ENCODE results near the gene GTSE1.

DNA sequence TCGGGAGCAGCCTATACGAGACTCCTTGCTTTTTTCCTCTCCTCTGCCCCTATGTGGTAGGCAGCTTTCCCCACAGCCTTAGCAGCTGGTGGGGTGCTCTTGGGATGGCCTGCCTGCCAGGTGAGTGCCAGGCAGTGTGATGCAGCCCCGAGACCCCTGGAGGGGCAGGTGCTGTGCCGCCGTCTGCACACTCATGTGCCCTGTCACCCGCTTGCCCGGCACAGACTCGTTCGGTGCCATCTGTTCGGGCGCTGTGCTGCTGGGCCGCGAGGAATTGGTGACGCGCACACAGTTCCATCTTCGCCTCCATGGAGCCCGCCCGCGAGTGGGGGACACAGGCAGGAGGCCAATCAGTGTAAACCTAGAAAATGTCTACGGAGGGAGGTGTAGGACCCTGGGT, 54.0 kb downstream of the GTSE1 start:
- TF ChIP-seq, protein P1, sequence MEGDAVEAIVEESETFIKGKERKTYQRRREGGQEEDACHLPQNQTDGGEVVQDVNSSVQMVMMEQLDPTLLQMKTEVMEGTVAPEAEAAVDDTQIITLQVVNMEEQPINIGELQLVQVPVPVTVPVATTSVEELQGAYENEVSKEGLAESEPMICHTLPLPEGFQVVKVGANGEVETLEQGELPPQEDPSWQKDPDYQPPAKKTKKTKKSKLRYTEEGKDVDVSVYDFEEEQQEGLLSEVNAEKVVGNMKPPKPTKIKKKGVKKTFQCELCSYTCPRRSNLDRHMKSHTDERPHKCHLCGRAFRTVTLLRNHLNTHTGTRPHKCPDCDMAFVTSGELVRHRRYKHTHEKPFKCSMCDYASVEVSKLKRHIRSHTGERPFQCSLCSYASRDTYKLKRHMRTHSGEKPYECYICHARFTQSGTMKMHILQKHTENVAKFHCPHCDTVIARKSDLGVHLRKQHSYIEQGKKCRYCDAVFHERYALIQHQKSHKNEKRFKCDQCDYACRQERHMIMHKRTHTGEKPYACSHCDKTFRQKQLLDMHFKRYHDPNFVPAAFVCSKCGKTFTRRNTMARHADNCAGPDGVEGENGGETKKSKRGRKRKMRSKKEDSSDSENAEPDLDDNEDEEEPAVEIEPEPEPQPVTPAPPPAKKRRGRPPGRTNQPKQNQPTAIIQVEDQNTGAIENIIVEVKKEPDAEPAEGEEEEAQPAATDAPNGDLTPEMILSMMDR (IDR thresholded peaks at IDR 0.05; ENCODE audit: insufficient read depth, low read length, poor library complexity, severe bottlenecking), result no peak
- no peak for TF ChIP-seq EZH2phosphoT487 (conservative IDR thresholded peaks at IDR 0.05; ENCODE audit: low read length)

Measured in SU-DHL-6 (cell line).